Measurements from ENCODE around the gene MEGF6.

DNA sequence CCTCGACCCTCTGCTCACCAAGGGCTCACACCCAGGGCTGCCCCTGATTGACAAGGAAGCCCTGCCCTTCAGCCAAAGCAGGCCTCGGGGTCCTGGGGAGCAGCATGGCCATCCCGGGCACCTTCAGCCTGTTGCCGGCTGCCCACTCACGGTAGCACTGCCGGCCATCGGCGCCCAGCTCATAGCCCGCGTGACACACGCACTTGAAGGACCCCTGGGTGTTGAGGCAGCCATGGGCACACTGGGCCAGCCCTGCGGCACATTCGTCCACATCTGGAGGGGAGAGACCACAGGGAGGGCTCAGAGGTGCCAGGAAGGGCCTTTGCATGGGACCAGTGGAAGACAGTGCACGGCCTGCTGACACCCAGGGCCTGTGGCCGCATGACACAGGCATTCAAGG is 99.5 kb downstream of the MEGF6 start:
- TF ChIP-seq, protein P1, sequence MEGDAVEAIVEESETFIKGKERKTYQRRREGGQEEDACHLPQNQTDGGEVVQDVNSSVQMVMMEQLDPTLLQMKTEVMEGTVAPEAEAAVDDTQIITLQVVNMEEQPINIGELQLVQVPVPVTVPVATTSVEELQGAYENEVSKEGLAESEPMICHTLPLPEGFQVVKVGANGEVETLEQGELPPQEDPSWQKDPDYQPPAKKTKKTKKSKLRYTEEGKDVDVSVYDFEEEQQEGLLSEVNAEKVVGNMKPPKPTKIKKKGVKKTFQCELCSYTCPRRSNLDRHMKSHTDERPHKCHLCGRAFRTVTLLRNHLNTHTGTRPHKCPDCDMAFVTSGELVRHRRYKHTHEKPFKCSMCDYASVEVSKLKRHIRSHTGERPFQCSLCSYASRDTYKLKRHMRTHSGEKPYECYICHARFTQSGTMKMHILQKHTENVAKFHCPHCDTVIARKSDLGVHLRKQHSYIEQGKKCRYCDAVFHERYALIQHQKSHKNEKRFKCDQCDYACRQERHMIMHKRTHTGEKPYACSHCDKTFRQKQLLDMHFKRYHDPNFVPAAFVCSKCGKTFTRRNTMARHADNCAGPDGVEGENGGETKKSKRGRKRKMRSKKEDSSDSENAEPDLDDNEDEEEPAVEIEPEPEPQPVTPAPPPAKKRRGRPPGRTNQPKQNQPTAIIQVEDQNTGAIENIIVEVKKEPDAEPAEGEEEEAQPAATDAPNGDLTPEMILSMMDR (conservative IDR thresholded peaks at IDR 0.05): no peak
- TF ChIP-seq ZFX (IDR thresholded peaks at IDR 0.05): no peak
